Measurements from ENCODE around the gene CCDC34.
"Not testable (repeated sequence)": the region's sequence is repeated elsewhere in the genome, so short reads cannot be mapped to it uniquely, and the experiment has no call there.

CCDC34 gene

GRCh38 chr11:27347359-27348339 lies 15.4 kb downstream of the CCDC34 start:
- DNase-seq, result no peak
- TF ChIP-seq POLR2A (IDR thresholded peaks at IDR 0.05; ENCODE audit: low read length) (no peak), GATA1 (IDR thresholded peaks at IDR 0.05; ENCODE audit: low read depth, low read length) (no peak)

- no peak for DNase-seq
These were observed 23.1 kb downstream of the CCDC34 start for GRCh38 chr11:27339941-27340340.

GRCh38 chr11:27334764-27335163 lies 28.3 kb downstream of the CCDC34 start:
- not testable (repeated sequence) for DNase-seq

More at GRCh38 chr11:27339941-27340340, 23.1 kb downstream of the CCDC34 start:
- no peak for TF ChIP-seq POLR2A (IDR thresholded peaks at IDR 0.05; ENCODE audit: low read length)
- no peak for TF ChIP-seq GATA1 (IDR thresholded peaks at IDR 0.05; ENCODE audit: low read depth, low read length)

- no peak for TF ChIP-seq GATA1 (IDR thresholded peaks at IDR 0.05; ENCODE audit: low read depth, low read length)
- no peak for TF ChIP-seq POLR2A (IDR thresholded peaks at IDR 0.05; ENCODE audit: low read length)
- DNase-seq, result no peak
These were observed 31.0 kb downstream of the CCDC34 start for GRCh38 chr11:27331981-27332380.

- no peak for TF ChIP-seq POLR2A (IDR thresholded peaks at IDR 0.05; ENCODE audit: low read length)
- no peak for TF ChIP-seq GATA1 (IDR thresholded peaks at IDR 0.05; ENCODE audit: low read depth, low read length)
- DNase-seq, result no peak
These were observed 32.3 kb downstream of the CCDC34 start for GRCh38 chr11:27330633-27331270.

GRCh38 chr11:27329867-27330632 lies 33.0 kb downstream of the CCDC34 start:
- TF ChIP-seq GATA1 (IDR thresholded peaks at IDR 0.05; ENCODE audit: low read depth, low read length) (no peak), POLR2A (IDR thresholded peaks at IDR 0.05; ENCODE audit: low read length) (no peak)
- DNase-seq, result no peak

GRCh38 chr11:27328614-27329013 lies 34.4 kb downstream of the CCDC34 start:
- no peak for DNase-seq

GRCh38 chr11:27327064-27327463 lies 36.0 kb downstream of the CCDC34 start:
- not testable (repeated sequence) for DNase-seq

More at GRCh38 chr11:27328614-27329013, 34.4 kb downstream of the CCDC34 start:
- TF ChIP-seq GATA1 (IDR thresholded peaks at IDR 0.05; ENCODE audit: low read depth, low read length), result no peak
- TF ChIP-seq POLR2A (IDR thresholded peaks at IDR 0.05; ENCODE audit: low read length), result no peak

- not testable (repeated sequence) for DNase-seq
These were observed 40.8 kb downstream of the CCDC34 start for GRCh38 chr11:27322196-27322595.

- DNase-seq, result not testable (repeated sequence)
These were observed 41.7 kb downstream of the CCDC34 start for GRCh38 chr11:27321340-27321739.

GRCh38 chr11:27319072-27319471 lies 43.9 kb downstream of the CCDC34 start:
- DNase-seq, result peak in 1 of 2 experiments; percentile 4
- no peak for TF ChIP-seq POLR2A (IDR thresholded peaks at IDR 0.05; ENCODE audit: low read length)
- no peak for TF ChIP-seq GATA1 (IDR thresholded peaks at IDR 0.05; ENCODE audit: low read depth, low read length)

- TF ChIP-seq POLR2A (IDR thresholded peaks at IDR 0.05; ENCODE audit: low read length) (no peak), GATA1 (IDR thresholded peaks at IDR 0.05; ENCODE audit: low read depth, low read length) (no peak)
- peak in 1 of 2 experiments; percentile 11 for DNase-seq
These were observed 45.3 kb downstream of the CCDC34 start for GRCh38 chr11:27317751-27318150.

- no peak for DNase-seq
- TF ChIP-seq GATA1 (IDR thresholded peaks at IDR 0.05; ENCODE audit: low read depth, low read length), result no peak
These were observed 47.2 kb downstream of the CCDC34 start for GRCh38 chr11:27315836-27316235.

GRCh38 chr11:27313157-27313821 lies 49.7 kb downstream of the CCDC34 start:
- no peak for DNase-seq
- TF ChIP-seq POLR2A (IDR thresholded peaks at IDR 0.05; ENCODE audit: low read length) (no peak), GATA1 (IDR thresholded peaks at IDR 0.05; ENCODE audit: low read depth, low read length) (no peak)

Data from erythroblast (primary cell).